IgD-negative memory B cell (primary cell): Measurements from ENCODE around the gene CDC42EP5. TPM values are rescaled to one million over a fixed set of nuclear protein-coding genes. Genes with fewer than 3 reads are reported as not detected.
"Not testable (repeated sequence)": the region's sequence is repeated elsewhere in the genome, so short reads cannot be mapped to it uniquely, and the experiment has no call there.

Source experiments
- H3K27ac Mint-ChIP-seq, 3 donors: one replicate each; pipeline ENCODE4 v1.8.0; 2020 to 2022; ENCODE audit warnings: mild to moderate bottlenecking in 3 of 3, mixed read lengths in 3 of 3, moderate library complexity in 1 of 3
- H3K27me3 Mint-ChIP-seq: one replicate; pipeline ENCODE4 v1.8.0; 2021; ENCODE audit warnings: mixed read lengths
- H3K36me3 Mint-ChIP-seq: one replicate; pipeline ENCODE4 v1.8.0; 2020; ENCODE audit warnings: mild to moderate bottlenecking, mixed read lengths
- H3K4me1 Mint-ChIP-seq, 3 donors: one replicate each; pipeline ENCODE4 v1.8.0; 2020 to 2022; ENCODE audit warnings: mixed read lengths in 3 of 3, mild to moderate bottlenecking in 1 of 3
- H3K4me3 Mint-ChIP-seq, 4 donors: one replicate each; pipeline ENCODE4 v1.8.0; 2020 to 2022; ENCODE audit warnings: mild to moderate bottlenecking in 4 of 4, mixed read lengths in 4 of 4, moderate library complexity in 3 of 4
- H3K9me3 Mint-ChIP-seq, 3 donors: one replicate each; pipeline ENCODE4 v1.8.0; 2020 to 2021; ENCODE audit warnings: mixed read lengths in 3 of 3, mild to moderate bottlenecking in 1 of 3
- polyA plus RNA-seq: library from polyadenylated mRNA; unstranded; fragments of 300-500 nt; fragmentation: Illumina TruSeq; gene quantifications from one replicate; pipeline ENCODE4 v1.2.3, GENCODE V29; 2021

Gene CDC42EP5
- polyA plus RNA-seq, 1 donor from 2014 or later: not detected

DNA sequence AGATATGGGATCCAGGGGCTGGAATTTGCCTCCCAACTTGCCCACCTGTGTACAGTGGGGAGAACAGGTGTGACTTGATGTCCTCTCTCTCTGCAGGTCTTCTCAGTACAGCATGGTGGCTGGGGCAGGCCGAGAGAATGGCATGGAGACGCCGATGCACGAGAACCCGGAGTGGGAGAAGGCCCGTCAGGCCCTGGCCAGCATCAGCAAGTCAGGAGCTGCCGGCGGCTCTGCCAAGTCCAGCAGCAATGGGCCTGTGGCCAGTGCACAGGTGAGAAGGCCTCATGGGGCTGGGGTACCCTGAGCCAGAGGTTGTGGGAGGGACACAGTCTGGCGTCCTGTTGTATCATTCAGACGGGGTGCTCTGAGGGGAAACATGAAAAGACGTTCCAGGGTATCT lies 21.1 kb downstream of the CDC42EP5 start:
- peaks cover 8% of the 10 kb centered on the region for H3K36me3 Mint-ChIP-seq
- H3K27ac Mint-ChIP-seq: peak overlapping the region in 1 of 3 donors; percentile 99
- no peaks in the 10 kb centered on the region for H3K9me3 Mint-ChIP-seq
- peak overlapping the region in 1 of 4 donors; percentile 95 for H3K4me3 Mint-ChIP-seq
- peaks cover 24 to 27% (median 27%) of the 10 kb centered on the region in 3 donors for H3K4me1 Mint-ChIP-seq
- no peaks in the 10 kb centered on the region for H3K27me3 Mint-ChIP-seq

GRCh38 chr19:54451331-54451871 lies 21.7 kb downstream of the CDC42EP5 start:
- H3K27ac Mint-ChIP-seq: peak overlapping the region in 1 of 3 donors; percentile 99
- no peaks in the 10 kb centered on the region for H3K27me3 Mint-ChIP-seq
- H3K4me3 Mint-ChIP-seq: peak overlapping the region; percentile 78 to 97 (median 95)
- no peaks in the 10 kb centered on the region for H3K9me3 Mint-ChIP-seq
- peaks cover 8% of the 10 kb centered on the region for H3K36me3 Mint-ChIP-seq
- peaks cover 25 to 30% (median 30%) of the 10 kb centered on the region in 3 donors for H3K4me1 Mint-ChIP-seq

- peaks cover 6% of the 10 kb centered on the region for H3K36me3 Mint-ChIP-seq
- peak overlapping the region; percentile 95 to 97 (median 96) for H3K4me3 Mint-ChIP-seq
- no peaks in the 10 kb centered on the region for H3K27me3 Mint-ChIP-seq
- H3K27ac Mint-ChIP-seq: peak overlapping the region; percentile 95 to 100 (median 99)
- no peaks in the 10 kb centered on the region for H3K9me3 Mint-ChIP-seq
- peaks cover 25 to 30% (median 30%) of the 10 kb centered on the region in 3 donors for H3K4me1 Mint-ChIP-seq
Observed at GRCh38 chr19:54449701-54450069, 23.4 kb downstream of the CDC42EP5 start.

GRCh38 chr19:54448774-54449700 lies 24.1 kb downstream of the CDC42EP5 start, which contains the start of gene LENG8:
TSS of gene LENG8 (plus strand) at chr19:54449199. CDS start at chr19:54451345, 2,146 bp downstream.
- Mint-ChIP-seq H3K4me3 (peak within 1 kb of the TSS; percentile 95 to 97 (median 96)), H3K36me3 (peaks cover 6% of the 10 kb centered on the region), H3K9me3 (no peaks in the 10 kb centered on the region), H3K27me3 (no peaks in the 10 kb centered on the region), H3K27ac (peak within 1 kb of the TSS; percentile 95 to 100 (median 99)), H3K4me1 (peaks cover 25 to 30% (median 30%) of the 10 kb centered on the region in 3 donors)

DNA sequence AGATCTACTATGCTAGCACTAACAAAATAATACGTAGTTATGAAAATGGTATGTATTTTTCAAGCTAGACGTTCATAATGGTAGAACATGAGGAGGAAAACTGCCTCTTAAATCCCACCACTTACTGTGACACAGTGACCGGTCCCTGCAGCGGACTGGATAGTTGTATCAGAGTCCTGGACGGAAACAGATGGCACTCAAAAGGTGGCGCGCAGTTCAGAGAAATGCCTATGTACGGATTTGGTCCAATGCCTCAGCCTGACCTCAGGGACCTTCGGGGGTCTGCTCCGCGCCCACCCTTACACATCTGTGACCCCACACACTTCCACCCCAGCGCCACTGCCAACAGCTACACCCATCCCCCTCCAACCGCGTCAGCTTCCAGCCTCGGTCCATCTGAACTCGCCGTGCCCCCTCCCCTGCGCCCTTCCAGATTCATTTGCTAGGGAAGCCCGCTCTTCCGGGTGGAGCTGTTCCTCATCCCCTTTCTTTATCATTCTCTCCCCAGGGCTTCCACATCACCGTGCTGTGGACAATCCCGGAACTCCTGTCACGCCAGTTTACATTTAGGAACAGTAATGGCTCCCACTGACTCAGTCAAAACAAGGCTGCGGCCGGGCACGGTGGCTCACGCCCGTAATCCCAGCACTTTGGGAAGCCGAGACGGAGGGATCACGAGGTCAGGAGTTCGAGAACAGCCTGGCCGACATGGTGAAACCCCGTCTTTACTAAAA lies 24.9 kb downstream of the CDC42EP5 start:
- Mint-ChIP-seq H3K36me3 (peaks cover 7% of the 10 kb centered on the region), H3K27me3 (no peaks in the 10 kb centered on the region), H3K4me1 (peaks cover 24 to 30% (median 30%) of the 10 kb centered on the region in 3 donors), H3K9me3 (no peaks in the 10 kb centered on the region), H3K27ac (peak overlapping the region; percentile 95 to 100 (median 99)), H3K4me3 (peak overlapping the region; percentile 95 to 97 (median 96))

GRCh38 chr19:54446349-54446748 lies 26.7 kb downstream of the CDC42EP5 start:
- not testable (repeated sequence) for H3K9me3 Mint-ChIP-seq, H3K36me3 Mint-ChIP-seq, H3K27me3 Mint-ChIP-seq
- Mint-ChIP-seq H3K27ac (peak overlapping the region in 1 of 3 donors; percentile 99), H3K4me1 (peaks cover 22 to 30% (median 23%) of the 10 kb centered on the region in 3 donors), H3K4me3 (peak overlapping the region in 1 of 4 donors; percentile 95)

GRCh38 chr19:54444737-54445136 lies 28.4 kb downstream of the CDC42EP5 start:
- no peaks in the 10 kb centered on the region for H3K9me3 Mint-ChIP-seq
- peaks cover 13 to 19% (median 14%) of the 10 kb centered on the region in 3 donors for H3K4me1 Mint-ChIP-seq
- peak overlapping the region in 1 of 3 donors; percentile 79 for H3K27ac Mint-ChIP-seq
- H3K27me3 Mint-ChIP-seq: no peaks in the 10 kb centered on the region
- peaks cover 4% of the 10 kb centered on the region for H3K36me3 Mint-ChIP-seq
- H3K4me3 Mint-ChIP-seq: no peak overlapping the region

- Mint-ChIP-seq H3K27ac (no peak overlapping the region), H3K4me1 (peaks cover 0 to 8% (median 4%) of the 10 kb centered on the region in 3 donors), H3K4me3 (peak overlapping the region in 1 of 4 donors; percentile 7), H3K27me3 (no peaks in the 10 kb centered on the region), H3K9me3 (no peaks in the 10 kb centered on the region), H3K36me3 (peaks cover 4% of the 10 kb centered on the region)
Observed at GRCh38 chr19:54440641-54441040, 32.5 kb downstream of the CDC42EP5 start.

GRCh38 chr19:54439174-54439851 lies 33.8 kb downstream of the CDC42EP5 start:
- H3K4me3 Mint-ChIP-seq: no peak overlapping the region
- peaks cover 0 to 15% (median 13%) of the 10 kb centered on the region in 3 donors for H3K4me1 Mint-ChIP-seq
- H3K36me3 Mint-ChIP-seq: peaks cover 4% of the 10 kb centered on the region
- H3K27ac Mint-ChIP-seq: no peak overlapping the region
- H3K27me3 Mint-ChIP-seq: no peaks in the 10 kb centered on the region
- H3K9me3 Mint-ChIP-seq: no peaks in the 10 kb centered on the region

DNA sequence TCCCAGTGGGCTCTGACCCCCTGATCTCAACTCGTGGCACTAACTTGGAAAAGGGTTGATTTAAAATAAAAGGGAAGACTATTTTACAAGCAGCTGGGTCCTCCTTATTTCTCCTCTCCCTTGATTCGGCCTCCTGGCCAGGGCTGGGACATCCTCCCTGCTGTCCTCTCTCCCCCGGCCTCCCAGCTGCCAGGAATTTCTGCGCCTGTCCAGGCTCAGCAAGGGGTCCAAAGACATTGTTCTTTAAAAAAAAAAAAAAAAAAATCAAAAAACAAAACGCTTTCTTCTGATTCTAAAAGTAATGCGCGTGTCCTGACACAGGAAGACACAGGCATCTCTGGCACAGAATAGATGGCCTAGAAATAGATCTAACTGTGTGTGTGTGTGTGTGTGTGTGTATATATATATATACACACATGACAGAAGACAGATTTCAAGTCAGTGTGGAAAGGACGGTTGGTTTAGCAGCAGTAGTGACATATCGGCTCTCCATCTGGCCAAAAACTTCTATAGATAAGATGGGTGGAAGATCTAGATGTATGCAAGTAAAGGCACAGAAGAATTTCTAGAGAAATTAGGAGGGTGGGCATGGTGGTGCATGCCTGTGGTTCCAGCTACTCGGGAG lies 36.4 kb downstream of the CDC42EP5 start:
- Mint-ChIP-seq H3K4me3 (no peak overlapping the region), H3K36me3 (no peaks in the 10 kb centered on the region), H3K27ac (no peak overlapping the region), H3K9me3 (no peaks in the 10 kb centered on the region), H3K27me3 (no peaks in the 10 kb centered on the region), H3K4me1 (peaks cover 0 to 15% (median 15%) of the 10 kb centered on the region in 3 donors)

GRCh38 chr19:54436031-54436523 lies 37.0 kb downstream of the CDC42EP5 start:
- no peaks in the 10 kb centered on the region for H3K27me3 Mint-ChIP-seq
- H3K9me3 Mint-ChIP-seq: no peaks in the 10 kb centered on the region
- no peaks in the 10 kb centered on the region for H3K36me3 Mint-ChIP-seq
- peaks cover 3 to 17% (median 14%) of the 10 kb centered on the region in 3 donors for H3K4me1 Mint-ChIP-seq
- H3K27ac Mint-ChIP-seq: no peak overlapping the region
- peak overlapping the region in 1 of 4 donors; percentile 75 for H3K4me3 Mint-ChIP-seq

DNA sequence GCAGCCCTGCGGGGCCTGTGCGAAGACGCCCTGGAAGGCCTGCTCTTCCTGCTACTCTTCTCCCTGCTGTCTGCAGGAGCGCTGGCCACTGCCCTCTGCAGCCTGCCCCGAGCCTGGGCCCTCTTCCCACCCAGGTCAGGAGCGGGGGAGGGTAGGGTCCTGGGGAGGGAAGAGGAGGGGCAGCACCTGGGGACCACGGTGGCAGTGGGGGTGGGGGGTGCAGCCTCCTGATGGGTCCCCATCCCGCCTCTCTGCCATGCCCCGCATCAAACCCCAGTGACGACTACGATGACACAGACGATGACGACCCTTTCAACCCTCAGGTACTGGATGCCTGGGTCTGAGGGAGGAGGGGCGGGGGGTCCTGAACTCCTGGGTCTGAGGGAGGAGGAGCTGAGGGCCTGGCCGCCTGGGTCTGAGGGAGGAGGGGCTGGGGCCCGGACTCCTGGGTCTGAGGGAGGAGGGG lies 37.5 kb downstream of the CDC42EP5 start:
- no peak overlapping the region for H3K27ac Mint-ChIP-seq
- peaks cover 5 to 18% (median 13%) of the 10 kb centered on the region in 3 donors for H3K4me1 Mint-ChIP-seq
- no peaks in the 10 kb centered on the region for H3K36me3 Mint-ChIP-seq
- H3K27me3 Mint-ChIP-seq: no peaks in the 10 kb centered on the region
- no peak overlapping the region for H3K4me3 Mint-ChIP-seq
- H3K9me3 Mint-ChIP-seq: no peaks in the 10 kb centered on the region

- Mint-ChIP-seq H3K27ac (peak overlapping the region; percentile 36 to 71 (median 66)), H3K4me1 (peaks cover 5 to 18% (median 13%) of the 10 kb centered on the region in 3 donors), H3K9me3 (no peaks in the 10 kb centered on the region), H3K4me3 (peak overlapping the region in 1 of 4 donors; percentile 26), H3K36me3 (no peaks in the 10 kb centered on the region), H3K27me3 (peaks cover 1% of the 10 kb centered on the region)
Observed at GRCh38 chr19:54434873-54435214, 38.3 kb downstream of the CDC42EP5 start.
